Mesodermal cell (in vitro differentiated cells): ENCODE measurements around the gene RNF126.

Experiments used
- H3K27ac ChIP-seq: 2 replicates; pipeline ENCODE4 v1.7.0; 2013; ENCODE audit warnings: mild to moderate bottlenecking, low read depth, low read length, moderate library complexity; ENCODE audit not compliant: severe bottlenecking
- H3K36me3 ChIP-seq: 2 replicates; pipeline ENCODE4 v1.7.1; 2013; ENCODE audit warnings: mild to moderate bottlenecking, low read length, moderate library complexity; ENCODE audit not compliant: control insufficient read depth, insufficient read depth
- H3K4me1 ChIP-seq: one replicate; pipeline ENCODE4 v1.7.1; 2013; ENCODE audit warnings: mild to moderate bottlenecking, low read length; ENCODE audit not compliant: insufficient read depth, control insufficient read depth, poor library complexity, severe bottlenecking
- H3K4me3 ChIP-seq: 2 replicates; pipeline ENCODE4 v1.7.0; 2013; ENCODE audit warnings: low read length, control low read depth, mild to moderate bottlenecking; ENCODE audit not compliant: insufficient read depth, poor library complexity, severe bottlenecking; ENCODE audit errors: extremely low read depth
- H3K9me3 ChIP-seq: 2 replicates; pipeline ENCODE4 v1.7.1; 2013; ENCODE audit warnings: mild to moderate bottlenecking, low read length, moderate library complexity; ENCODE audit not compliant: control insufficient read depth
- WGBS, 2 experiments: methylation state at CpG; one replicate each; pipeline ENCODE4 v1.1.5; 2013; ENCODE audit warnings: missing lambda C conversion rate in 2 of 2; ENCODE audit not compliant: insufficient coverage in 2 of 2; 5-methylcytosine and 5-hydroxymethylcytosine counted together

The RNF126 gene

DNA sequence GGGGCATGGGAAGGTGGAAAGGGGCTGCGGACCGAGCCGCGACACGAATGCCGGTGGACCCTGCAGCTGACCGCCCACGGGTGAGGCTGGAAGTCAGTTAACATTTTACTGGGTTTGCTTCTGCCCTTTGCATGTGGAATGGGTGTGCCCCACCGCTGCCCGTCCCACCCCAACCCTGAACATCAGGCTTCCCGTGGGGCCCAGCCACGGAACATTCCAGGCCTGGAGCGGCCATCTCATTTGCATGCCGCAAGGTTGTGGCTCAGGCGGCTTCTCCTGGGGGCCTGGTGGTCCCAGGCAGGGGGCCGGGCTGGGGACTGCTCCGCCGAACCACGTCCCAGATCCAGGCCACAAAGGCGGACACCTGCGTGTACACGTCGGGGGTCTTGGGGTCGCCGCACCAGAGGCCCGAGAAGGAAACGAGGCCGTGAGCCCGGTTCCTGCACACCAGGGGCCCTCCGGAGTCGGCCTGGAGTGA is 22.5 kb upstream of the RNF126 start:
- no peaks in the 10 kb centered on the region for H3K36me3 ChIP-seq
- WGBS, 2 experiments = 88 to 90% methylated on average over 25 to 29 of the region's 31 CpGs
- H3K27ac ChIP-seq = no peak overlapping the region
- H3K4me1 ChIP-seq = no peaks in the 10 kb centered on the region
- no peaks in the 10 kb centered on the region for H3K9me3 ChIP-seq
- no peak overlapping the region for H3K4me3 ChIP-seq

DNA sequence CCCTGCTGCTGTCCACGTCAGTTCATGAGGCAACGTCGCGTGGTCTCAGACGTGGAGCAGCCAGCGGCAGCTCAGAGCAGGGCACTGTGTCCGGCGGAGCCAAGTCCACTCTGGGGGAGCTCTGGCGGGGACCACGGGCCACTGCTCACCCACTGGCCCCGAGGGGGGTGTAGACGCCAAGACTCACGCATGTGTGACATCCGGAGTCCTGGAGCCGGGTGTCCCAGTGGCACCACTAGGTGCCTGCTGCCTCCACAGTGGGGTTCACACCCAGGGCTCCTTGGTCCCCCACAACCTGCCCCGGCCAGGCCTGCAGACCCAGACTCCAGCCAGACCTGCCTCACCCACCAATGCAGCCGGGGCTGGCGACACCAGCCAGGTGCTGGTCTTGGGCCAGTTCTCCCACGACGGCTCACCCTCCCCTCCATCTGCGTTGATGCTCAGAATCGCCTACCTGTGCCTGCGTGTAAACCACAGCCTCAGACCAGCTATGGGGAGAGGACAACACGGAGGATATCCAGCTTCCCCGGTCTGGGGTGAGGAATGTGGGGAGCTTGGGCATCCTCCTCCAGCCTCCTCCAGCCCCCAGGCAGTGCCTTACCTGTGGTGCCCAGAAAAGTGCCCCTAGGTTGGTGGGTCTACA is 19.8 kb upstream of the RNF126 start:
- no peaks in the 10 kb centered on the region for H3K36me3 ChIP-seq
- no peak overlapping the region for H3K4me3 ChIP-seq
- no peaks in the 10 kb centered on the region for H3K9me3 ChIP-seq
- 93 to 95% methylated on average over 16 to 19 of the region's 25 CpGs for WGBS, 2 experiments
- H3K27ac ChIP-seq = no peak overlapping the region
- H3K4me1 ChIP-seq = peaks cover 1% of the 10 kb centered on the region

DNA sequence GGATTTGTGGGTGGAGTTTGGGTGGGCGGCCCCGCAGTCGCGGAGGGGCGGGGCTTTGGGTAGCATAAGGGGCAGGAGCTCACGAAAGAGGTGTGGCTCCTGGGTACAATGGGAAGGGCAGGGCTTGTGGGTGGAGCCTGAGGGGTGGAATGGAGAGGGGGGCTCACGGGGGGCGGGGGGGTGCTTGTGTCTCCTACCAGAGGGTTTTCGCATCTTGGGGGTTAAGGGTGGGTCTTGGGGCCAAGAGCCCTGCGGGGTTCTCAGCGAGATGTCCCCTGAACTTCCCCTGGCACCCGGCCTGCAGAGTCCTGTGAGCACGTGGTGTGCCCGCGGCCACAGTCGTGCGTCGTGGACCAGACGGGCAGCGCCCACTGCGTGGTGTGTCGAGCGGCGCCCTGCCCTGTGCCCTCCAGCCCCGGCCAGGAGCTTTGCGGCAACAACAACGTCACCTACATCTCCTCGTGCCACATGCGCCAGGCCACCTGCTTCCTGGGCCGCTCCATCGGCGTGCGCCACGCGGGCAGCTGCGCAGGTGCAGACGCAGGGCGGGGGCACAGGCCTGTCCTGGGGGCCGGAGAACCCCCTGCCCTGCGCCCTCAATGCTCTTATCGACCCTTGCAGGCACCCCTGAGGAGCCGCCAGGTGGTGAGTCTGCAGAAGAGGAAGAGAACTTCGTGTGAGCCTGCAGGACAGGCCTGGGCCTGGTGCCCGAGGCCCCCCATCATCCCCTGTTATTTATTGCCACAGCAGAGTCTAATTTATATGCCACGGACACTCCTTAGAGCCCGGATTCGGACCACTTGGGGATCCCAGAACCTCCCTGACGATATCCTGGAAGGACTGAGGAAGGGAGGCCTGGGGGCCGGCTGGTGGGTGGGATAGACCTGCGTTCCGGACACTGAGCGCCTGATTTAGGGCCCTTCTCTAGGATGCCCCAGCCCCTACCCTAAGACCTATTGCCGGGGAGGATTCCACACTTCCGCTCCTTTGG is 18.3 kb upstream of the RNF126 start:
- WGBS, 2 experiments = 93 to 94% methylated on average over 34 to 43 of the region's 54 CpGs
- H3K27ac ChIP-seq = peak overlapping the region; percentile 92
- no peaks in the 10 kb centered on the region for H3K9me3 ChIP-seq
- peaks cover 9% of the 10 kb centered on the region for H3K4me1 ChIP-seq
- H3K4me3 ChIP-seq = peak overlapping the region; percentile 61
- H3K36me3 ChIP-seq = no peaks in the 10 kb centered on the region

DNA sequence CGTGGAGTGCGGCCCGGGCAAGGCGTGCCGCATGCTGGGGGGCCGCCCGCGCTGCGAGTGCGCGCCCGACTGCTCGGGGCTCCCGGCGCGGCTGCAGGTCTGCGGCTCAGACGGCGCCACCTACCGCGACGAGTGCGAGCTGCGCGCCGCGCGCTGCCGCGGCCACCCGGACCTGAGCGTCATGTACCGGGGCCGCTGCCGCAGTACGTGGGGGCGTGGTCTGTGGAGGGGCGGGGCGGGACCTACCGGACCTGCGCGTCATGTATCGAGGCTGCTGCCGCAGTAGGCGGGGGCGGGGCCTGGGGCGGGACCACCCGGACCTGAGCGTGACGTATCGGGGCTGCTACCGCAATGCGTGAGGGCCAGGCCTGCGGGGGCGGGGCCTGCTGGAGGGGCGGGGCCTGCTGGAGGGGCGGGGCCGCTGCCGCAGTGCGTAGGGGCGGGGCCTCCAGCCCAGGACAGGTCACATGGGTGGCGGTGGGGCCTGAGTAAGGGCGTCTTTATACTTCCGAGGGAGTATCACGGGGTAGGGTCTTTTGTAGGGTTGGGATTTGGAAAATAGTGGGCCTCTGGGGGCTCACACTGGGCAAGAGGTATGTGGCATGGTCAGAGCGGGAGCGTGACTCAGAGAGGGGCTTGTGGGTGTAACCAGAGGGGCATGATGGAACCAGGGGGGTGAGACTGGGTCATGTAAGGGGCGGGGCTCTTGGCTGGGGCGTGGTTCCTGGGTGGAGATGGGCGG is 17.4 kb upstream of the RNF126 start:
- WGBS, 2 experiments = 0 to 1% methylated on average over 45 to 52 of the region's 70 CpGs
- no peaks in the 10 kb centered on the region for H3K36me3 ChIP-seq
- H3K4me1 ChIP-seq = peaks cover 9% of the 10 kb centered on the region
- H3K9me3 ChIP-seq = no peaks in the 10 kb centered on the region
- peak overlapping the region; percentile 92 for H3K27ac ChIP-seq
- H3K4me3 ChIP-seq = peak overlapping the region; percentile 61

DNA sequence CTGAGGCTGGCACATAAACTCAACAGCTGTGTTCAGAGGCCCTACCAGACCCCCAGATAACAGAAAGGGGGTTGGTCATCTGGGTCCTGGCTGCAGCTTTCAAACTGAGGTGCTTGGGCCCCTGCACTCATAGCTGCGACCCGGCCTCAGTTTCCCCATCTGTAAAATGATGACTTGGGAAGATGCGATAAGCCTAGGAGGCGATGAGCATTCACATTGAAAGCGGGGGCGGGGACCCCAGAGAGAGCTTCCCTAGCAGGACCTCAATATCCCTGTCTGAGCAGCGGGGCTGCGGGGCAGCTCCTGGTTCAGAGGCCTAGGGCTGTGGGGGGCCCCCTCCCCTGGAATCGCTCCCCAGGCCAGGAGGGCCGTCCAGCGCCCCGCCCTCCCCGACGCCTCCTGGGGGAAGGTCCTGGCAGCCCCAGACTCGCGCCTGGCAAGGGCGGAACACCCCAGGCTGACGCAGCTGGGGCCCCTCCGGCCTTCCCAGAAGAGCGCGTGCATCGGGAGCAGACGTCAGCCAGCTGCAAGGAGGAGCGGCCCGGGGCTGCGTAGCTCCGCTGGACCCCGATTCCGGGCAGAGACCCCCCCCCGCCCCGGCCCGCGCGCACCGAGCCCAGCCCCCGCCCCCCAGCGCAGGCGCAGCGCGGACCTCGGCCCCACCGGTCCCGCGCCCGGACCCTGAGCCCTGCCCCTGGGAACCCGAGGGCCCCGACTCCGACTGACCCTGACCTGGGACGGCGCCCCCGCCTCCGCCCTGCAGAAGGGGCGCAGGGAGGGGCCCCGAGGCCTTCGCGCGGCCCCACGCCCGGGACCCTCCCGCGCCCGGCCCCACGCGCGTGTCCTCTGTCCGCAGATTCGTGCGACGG is 16.6 kb upstream of the RNF126 start:
- H3K4me3 ChIP-seq = peak overlapping the region; percentile 61
- peak overlapping the region; percentile 92 for H3K27ac ChIP-seq
- H3K9me3 ChIP-seq = no peaks in the 10 kb centered on the region
- WGBS, 2 experiments = 8 to 10% methylated on average over 42 to 60 of the region's 69 CpGs
- peaks cover 9% of the 10 kb centered on the region for H3K4me1 ChIP-seq
- no peaks in the 10 kb centered on the region for H3K36me3 ChIP-seq

DNA sequence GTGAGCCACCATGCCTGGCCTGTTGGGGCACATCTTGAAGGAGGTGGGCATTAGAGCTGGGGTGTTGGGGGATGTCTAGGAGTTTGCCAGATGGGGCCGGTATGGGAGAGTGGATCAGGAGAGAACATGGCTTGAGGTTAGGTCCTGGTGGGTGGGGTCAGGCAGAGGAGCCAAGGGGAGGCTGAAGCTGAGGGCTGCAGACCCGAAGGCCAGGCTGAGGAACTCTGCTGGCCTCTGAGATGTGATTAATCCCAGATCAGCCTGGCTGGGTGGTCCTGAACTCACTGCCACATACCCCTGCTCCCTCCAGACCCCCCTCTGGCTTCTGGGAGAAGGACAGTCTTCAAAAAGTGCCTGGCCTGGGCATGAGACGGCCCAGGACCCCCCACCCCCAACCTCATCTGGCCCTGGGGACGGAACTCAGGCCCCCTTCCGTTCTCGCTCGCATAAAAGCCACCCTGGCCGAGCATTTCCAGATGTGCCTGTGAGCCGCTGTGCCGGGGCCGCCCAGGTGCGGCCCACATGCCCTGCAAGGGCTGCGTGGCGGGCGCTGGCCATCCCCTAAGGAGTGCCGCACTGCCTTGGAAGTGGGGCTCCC is 15.9 kb upstream of the RNF126 start:
- H3K4me1 ChIP-seq = peaks cover 9% of the 10 kb centered on the region
- no peaks in the 10 kb centered on the region for H3K9me3 ChIP-seq
- WGBS, 2 experiments = 91 to 92% methylated on average over 10 to 14 of the region's 16 CpGs
- peak overlapping the region; percentile 92 for H3K27ac ChIP-seq
- peak overlapping the region; percentile 61 for H3K4me3 ChIP-seq
- H3K36me3 ChIP-seq = no peaks in the 10 kb centered on the region

DNA sequence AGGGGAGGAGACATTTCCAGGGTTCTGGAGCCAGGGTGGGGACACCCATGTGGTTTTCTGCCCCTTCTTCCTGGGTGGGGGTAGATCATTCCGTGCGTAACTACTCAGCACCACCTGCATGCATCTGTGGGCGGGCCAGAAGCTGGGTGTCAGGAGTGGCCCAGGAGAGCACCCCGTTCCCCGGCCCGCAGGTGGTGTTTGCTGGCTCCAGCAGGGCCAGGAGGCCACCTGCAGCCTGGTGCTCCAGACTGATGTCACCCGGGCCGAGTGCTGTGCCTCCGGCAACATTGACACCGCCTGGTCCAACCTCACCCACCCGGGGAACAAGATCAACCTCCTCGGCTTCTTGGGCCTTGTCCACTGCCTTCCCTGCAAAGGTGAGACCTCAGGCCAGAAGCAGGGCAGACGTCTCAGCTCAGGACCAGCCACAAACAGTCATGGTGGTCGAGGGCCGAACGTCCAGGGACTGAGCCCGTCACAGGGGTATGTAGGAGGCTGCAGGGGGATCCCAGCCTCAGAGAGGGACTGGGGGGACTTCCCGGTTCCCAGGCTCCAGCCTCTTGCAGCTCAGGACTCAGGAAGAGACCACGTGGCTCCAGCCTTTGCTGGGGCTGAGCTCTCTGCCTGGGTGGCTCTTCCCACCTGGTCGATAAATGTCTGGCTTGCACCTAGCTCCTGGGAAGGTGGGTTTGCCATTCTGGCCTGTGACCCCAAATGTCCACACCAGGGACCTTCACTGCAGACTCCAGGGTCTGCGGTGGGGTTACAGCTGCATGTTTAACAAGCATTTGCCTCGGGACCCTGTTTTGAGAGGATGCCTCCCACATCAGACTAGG is 14.8 kb upstream of the RNF126 start:
- Histone ChIP-seq H3K4me3 (no peak overlapping the region), H3K4me1 (peaks cover 9% of the 10 kb centered on the region), H3K9me3 (no peaks in the 10 kb centered on the region), H3K36me3 (no peaks in the 10 kb centered on the region), H3K27ac (no peak overlapping the region)
- 89 to 90% methylated on average over 22 of the region's 22 CpGs for WGBS, 2 experiments

DNA sequence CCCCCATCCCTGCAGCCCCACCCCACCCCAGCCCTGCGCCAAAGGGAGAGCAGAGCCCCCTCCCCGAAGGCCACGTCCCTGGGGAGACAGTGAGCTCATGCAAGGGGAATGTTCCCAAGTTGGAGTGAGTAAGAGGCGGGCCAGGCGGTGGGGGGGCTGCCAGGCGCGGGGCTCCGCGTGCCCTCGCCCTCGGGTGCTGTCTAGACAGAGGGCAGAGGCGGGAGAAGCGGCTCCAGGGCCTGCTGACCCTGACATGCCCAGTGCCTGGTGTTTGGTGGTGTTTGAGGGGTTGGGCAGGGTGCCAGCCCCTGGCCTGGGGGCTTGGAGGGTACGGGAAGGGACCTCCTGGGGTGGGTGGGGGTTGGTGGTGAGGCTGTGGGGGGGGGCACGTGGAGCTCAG is 14.2 kb upstream of the RNF126 start:
- 24 to 27% methylated on average over 11 to 13 of the region's 15 CpGs for WGBS, 2 experiments
- Histone ChIP-seq H3K4me1 (peaks cover 9% of the 10 kb centered on the region), H3K9me3 (no peaks in the 10 kb centered on the region), H3K36me3 (no peaks in the 10 kb centered on the region), H3K4me3 (peak overlapping the region; percentile 29), H3K27ac (no peak overlapping the region)
